Right lobe of liver (tissue), 4 donors: Measurements from ENCODE around the gene HIP1R.

Experiments
- CTCF ChIP-seq, 4 donors: fragments of 200-600 bp in 3 of 4; fragments of 450-650 bp in 1 of 4; IDR thresholded peaks; one replicate each; pipeline versions ENCODE4 v1.5.1 to v1.8.0; 2016 to 2022; ENCODE audit warnings: antibody characterized with exemption in 4 of 4, mild to moderate bottlenecking in 2 of 4
- POLR2A ChIP-seq: fragments of 450-650 bp; IDR thresholded peaks from one replicate; pipeline ENCODE4 v1.6.1; 2017; ENCODE audit warnings: antibody characterized with exemption, mild to moderate bottlenecking
- donor health status: DM: no; HTN: no; CAD: no.
- donor health status: DM: no; HTN: no; CAD: no.
- donor health status: DM: no; HTN: yes; CAD: no.

GRCh38 chr12:122882908-122883558, 47.8 kb downstream of the HIP1R start:
- TF ChIP-seq POLR2A (no peak), CTCF (IDR thresholded peaks at IDR 0.05) (no peak)
